A673 (cell line): ENCODE measurements around the gene TTLL10. TPM values are rescaled to one million over a fixed set of nuclear protein-coding genes. Genes with fewer than 3 reads are reported as not detected.

Experiments
- BruUV-seq: library from RNA; stranded (reverse); fragments of 400-500 nt; replicated peaks from 2 replicates; lab custom pipeline; 2021; lab: Mats Ljungman, UMichigan
- CTCF ChIA-PET: fragments of 300-600 bp; sonication (Branson Sonifier 250); formaldehyde crosslinking; loops from one replicate; lab custom pipeline; 2022; ENCODE audit warnings: antibody characterized with exemption; lab: Charles Lee
- POLR2A ChIA-PET: fragments of 300-600 bp; sonication (Branson Sonifier 250); formaldehyde crosslinking; loops from one replicate; lab custom pipeline; 2022; ENCODE audit warnings: antibody characterized with exemption; ENCODE audit not compliant: low non-redundant PET; lab: Charles Lee
- DNase-seq: peaks from one replicate; pipeline ENCODE4 v3.0.0-alpha.2; 2015; ENCODE audit warnings: low spot score
- H3K27ac ChIP-seq: fragments of 200-600 bp; sonication (generic); 2 replicates; pipeline ENCODE4 v1.5.1; 2016; ENCODE audit warnings: mixed run types, low read depth, mild to moderate bottlenecking, mixed read lengths, antibody characterized with exemption, low read length; ENCODE audit not compliant: poor library complexity, severe bottlenecking
- H3K27me3 ChIP-seq: fragments of 200-600 bp; sonication (generic); replicated peaks from 2 replicates; pipeline ENCODE4 v1.6.1; 2017; ENCODE audit warnings: mixed run types, low read depth, mild to moderate bottlenecking, mixed read lengths, antibody characterized with exemption, low read length; ENCODE audit not compliant: insufficient read depth, poor library complexity
- H3K36me3 ChIP-seq: fragments of 200-600 bp; sonication (generic); 2 replicates; pipeline ENCODE4 v1.6.1; 2016; ENCODE audit warnings: mixed run types, mild to moderate bottlenecking, mixed read lengths, antibody characterized with exemption, low read length; ENCODE audit not compliant: insufficient read depth, poor library complexity, severe bottlenecking
- H3K4me1 ChIP-seq: fragments of 200-600 bp; sonication (generic); 2 replicates; pipeline ENCODE4 v1.6.1; 2017; ENCODE audit warnings: mixed run types, mild to moderate bottlenecking, mixed read lengths, antibody characterized with exemption, low read length; ENCODE audit not compliant: insufficient read depth, poor library complexity, severe bottlenecking
- H3K4me3 ChIP-seq: fragments of 200-600 bp; sonication (generic); 2 replicates; pipeline ENCODE4 v1.5.1; 2016; ENCODE audit warnings: low read depth, mixed run types, mild to moderate bottlenecking, mixed read lengths, low read length; ENCODE audit not compliant: poor library complexity, severe bottlenecking
- H3K9me3 ChIP-seq: fragments of 200-600 bp; sonication (generic); 2 replicates; pipeline ENCODE4 v1.6.1; 2016; ENCODE audit warnings: mixed run types, low read depth, mild to moderate bottlenecking, mixed read lengths, antibody characterized with exemption, low read length; ENCODE audit not compliant: poor library complexity, severe bottlenecking
- CTCF ChIP-seq: fragments of 300-800, 200-600 bp; sonication (generic); conservative IDR thresholded peaks from 2 replicates; pipeline ENCODE4 v1.5.1; 2017; ENCODE audit warnings: low read depth, mild to moderate bottlenecking, antibody characterized with exemption, low read length, moderate library complexity, mixed read lengths
- EZH2 ChIP-seq: fragments of 200-600 bp; sonication (generic); IDR thresholded peaks from 2 replicates; pipeline ENCODE4 v1.6.1; 2017; ENCODE audit warnings: borderline replicate concordance, low read depth, mild to moderate bottlenecking, mixed read lengths, antibody characterized with exemption, low read length; ENCODE audit not compliant: poor library complexity, severe bottlenecking
- intact Hi-C: fragments of 100-400 bp; cut with micrococcal nuclease; formaldehyde crosslinking; loops from one replicate; pipeline ENCODE4 v1.10.0; 2022; ENCODE audit not compliant: unreplicated experiment
- total RNA-seq: library from RNA; stranded (reverse); gene quantifications from 2 replicates; pipeline ENCODE4 v1.2.3, GENCODE V29; 2021

Gene TTLL10
- total RNA-seq, 1 experiment from 2014 or later = not detected

DNA sequence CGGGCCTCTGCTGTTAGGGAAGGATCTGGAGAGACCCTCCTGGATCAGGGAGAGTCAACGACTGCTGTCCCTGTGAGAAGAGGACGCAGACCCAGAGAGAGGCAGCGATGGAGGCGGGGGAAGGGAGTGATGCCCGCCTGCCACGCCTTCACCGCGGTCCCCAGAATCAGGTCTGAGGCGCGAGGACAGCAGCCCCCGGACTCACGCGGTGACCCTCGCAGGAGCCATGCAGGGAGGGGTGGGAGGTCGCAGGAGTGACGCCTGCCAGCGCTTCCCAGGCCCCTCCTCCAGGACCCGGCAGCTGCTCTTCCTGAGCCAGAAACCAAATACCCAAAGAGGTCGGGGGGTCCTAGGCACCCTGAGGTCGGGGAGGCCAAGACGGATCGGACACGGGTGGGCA lies 46.5 kb downstream of the TTLL10 start:
- Histone ChIP-seq H3K4me3 (no peak overlapping the region), H3K27ac (no peak overlapping the region), H3K9me3 (no peaks in the 10 kb centered on the region), H3K27me3 (no peaks in the 10 kb centered on the region), H3K36me3 (peaks cover 33% of the 10 kb centered on the region), H3K4me1 (peaks cover 11% of the 10 kb centered on the region)
- BruUV-seq = no TSS peak
- TF ChIP-seq CTCF = no peak
- no peak for TF ChIP-seq EZH2
- ChIA-PET POLR2A (no interaction called here), CTCF (no interaction called here)
- no peak for DNase-seq
- intact Hi-C loops = no loop called here

- no peak for TF ChIP-seq EZH2
- no peak for TF ChIP-seq CTCF
- Histone ChIP-seq H3K36me3 (peaks cover 31% of the 10 kb centered on the region), H3K4me1 (peaks cover 10% of the 10 kb centered on the region), H3K27me3 (no peaks in the 10 kb centered on the region), H3K27ac (no peak overlapping the region), H3K4me3 (no peak overlapping the region), H3K9me3 (no peaks in the 10 kb centered on the region)
- ChIA-PET CTCF (no interaction called here), POLR2A (no interaction called here)
- DNase-seq = no peak
- intact Hi-C loops = no loop called here
- no TSS peak for BruUV-seq
Measured at GRCh38 chr1:1221887-1222574, 48.4 kb downstream of the TTLL10 start.

- no peak overlapping the region for H3K27ac ChIP-seq
- POLR2A ChIA-PET = no interaction called here
- intact Hi-C loops = no loop called here
- no peaks in the 10 kb centered on the region for H3K9me3 ChIP-seq
- TF ChIP-seq EZH2 (no peak), CTCF (no peak)
- H3K4me3 ChIP-seq = no peak overlapping the region
- H3K36me3 ChIP-seq = peaks cover 32% of the 10 kb centered on the region
- H3K27me3 ChIP-seq = no peaks in the 10 kb centered on the region
- DNase-seq = no peak
- CTCF ChIA-PET = no interaction called here
- no TSS peak for BruUV-seq
- peaks cover 6% of the 10 kb centered on the region for H3K4me1 ChIP-seq
Measured at GRCh38 chr1:1222575-1223225, 49.0 kb downstream of the TTLL10 start.
